GM21390 (cell line): ENCODE measurements around the gene ITGA7.

ENCODE experiments used
- ATAC-seq: cut with Tn5 transposase; IDR thresholded peaks from one replicate; pipeline ENCODE4 v1.9.1; 2021; ENCODE audit not compliant: unreplicated experiment

Gene ITGA7

DNA sequence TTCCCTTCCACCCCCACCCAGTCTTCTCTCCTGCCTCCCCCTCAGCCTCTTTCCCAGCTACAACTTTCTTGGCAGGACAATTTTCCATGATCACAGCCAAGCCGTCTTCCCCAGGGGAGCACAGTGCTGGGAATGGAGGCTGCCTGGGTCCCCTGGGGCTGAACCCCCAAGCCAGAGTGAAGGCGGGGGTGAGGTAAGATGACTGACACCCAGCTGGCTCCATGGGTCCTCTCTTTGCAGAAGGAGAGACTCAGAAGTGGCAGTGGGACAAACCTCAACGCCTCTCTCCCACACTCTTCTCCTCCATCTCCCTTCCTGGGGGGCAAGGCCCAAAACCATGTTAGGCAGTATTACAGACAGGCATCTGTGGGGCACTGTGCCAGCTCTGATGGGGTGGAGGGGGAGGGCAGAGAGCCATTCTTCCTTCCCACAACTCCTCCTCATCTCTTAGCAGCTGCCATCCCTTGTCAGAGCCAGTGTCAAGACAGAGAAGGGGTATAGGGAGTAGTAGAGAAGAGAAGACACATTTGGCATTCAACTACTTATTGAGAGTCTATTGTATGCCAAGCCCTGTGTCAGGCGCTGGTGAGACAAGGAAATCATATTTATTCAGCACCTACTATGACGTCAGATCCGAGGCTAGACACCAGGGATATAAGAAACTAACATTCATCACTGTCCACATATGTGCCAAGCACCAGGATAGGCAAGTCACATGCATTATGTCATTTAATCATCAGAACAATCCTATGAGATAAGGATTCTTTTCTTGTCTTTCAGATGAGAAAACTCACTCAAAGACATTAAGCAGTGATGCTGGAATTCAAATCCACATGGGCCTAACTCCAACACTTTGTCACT is 3.6 kb downstream of the ITGA7 start:
- ATAC-seq: no peak

DNA sequence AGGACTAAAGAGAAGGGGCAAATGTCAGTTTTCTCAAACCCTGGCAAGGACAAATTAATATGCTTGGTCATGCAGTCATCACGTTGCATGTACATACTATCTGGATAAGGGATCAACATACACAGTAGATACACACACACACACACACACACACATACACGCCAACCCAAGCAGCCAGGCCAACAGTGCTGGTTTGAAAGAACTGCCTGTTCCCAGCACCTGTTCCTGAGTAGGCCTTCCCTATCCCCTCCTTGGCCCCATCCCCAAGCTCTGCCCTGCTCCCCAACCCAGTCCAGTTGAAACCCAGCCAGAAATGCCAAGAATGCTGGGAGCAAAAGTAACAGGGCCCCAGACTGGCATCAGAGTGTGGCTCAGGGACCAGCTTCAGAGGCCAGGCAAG is 4.4 kb downstream of the ITGA7 start:
- no peak for ATAC-seq

DNA sequence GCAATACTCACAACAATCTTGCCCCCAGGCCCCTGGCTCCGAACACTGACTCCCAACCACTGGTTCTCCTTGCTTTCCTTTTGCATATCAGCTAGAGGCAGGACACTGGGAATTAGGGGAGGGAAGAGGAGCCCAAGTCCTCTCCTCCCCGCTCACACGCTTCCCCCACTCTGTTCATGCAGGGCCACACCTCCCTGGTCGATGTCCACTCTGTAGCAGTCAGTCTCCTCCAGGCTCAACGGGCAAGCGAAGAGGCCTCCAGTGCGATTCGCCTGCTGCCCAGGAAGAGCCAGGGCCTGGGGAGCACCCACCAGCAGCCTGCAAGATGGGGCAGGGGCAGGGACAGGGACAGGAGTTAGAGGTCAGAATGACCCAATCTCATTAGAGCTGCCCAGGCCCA is 4.8 kb downstream of the ITGA7 start:
- no peak for ATAC-seq

DNA sequence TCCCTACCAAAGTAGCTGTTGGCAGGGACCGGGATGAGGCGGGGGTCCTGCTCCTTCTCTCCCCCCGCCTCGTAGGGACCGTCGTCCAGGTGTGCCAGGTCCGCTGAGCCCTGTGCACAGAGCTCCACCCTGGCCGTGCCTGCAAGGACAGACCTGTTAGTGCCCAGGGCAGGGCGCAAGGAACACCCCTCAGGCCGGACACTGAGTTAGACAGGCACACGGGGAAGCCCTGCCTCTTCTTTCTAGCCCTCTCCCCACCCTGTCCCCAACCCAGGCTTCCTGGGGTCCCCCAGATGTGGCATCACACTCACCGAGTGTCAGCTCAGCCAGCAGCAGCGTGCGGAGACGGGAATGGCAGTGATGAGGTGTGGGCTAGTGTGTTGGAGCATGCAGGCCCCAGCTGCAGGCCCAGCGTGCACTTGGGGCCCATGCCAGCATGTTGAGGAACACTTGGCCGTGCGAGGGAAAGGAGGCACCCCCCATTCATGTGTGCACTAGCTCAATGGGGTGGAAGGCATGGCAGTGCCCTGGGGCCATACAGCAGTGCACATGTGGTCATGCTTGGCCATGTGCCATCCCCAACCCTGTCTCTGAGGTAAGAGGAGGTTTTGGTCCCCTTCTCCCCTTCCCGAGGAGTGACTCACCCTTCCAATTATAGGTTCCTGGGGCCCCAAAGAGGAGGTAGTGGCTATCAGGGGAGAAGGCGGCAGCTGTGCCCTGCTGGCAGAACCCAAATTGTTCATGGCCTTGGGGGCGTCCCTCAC is 7.3 kb downstream of the ITGA7 start:
- no peak for ATAC-seq

DNA sequence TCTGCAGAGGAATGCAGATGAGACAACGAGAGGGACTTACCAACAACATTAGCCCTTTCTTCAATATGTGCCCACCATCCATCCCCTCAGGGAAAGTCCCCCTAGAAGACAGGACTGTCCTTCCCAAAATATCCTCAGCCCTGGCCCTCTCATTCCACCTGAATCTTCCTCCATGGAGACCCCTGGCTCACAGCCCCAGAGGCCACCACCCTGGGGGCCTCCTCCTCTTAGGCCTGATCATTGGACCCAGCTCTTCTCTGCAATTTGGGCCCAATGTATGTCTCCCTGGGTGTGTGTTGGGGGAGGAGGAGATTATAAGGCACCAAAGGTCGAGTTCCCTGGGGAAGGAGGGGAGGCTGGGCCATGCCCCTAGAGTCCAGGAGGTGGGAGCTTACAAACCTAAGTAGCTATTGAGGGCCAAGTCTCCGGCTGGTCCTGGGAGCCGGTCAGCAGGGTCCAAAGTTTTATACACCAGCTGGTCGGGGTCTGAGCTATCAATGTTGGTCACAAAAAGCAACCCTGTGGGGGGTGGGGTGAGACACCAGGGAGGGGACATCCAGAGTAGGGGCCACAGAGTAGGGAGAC is 8.1 kb downstream of the ITGA7 start:
- ATAC-seq: no peak

DNA sequence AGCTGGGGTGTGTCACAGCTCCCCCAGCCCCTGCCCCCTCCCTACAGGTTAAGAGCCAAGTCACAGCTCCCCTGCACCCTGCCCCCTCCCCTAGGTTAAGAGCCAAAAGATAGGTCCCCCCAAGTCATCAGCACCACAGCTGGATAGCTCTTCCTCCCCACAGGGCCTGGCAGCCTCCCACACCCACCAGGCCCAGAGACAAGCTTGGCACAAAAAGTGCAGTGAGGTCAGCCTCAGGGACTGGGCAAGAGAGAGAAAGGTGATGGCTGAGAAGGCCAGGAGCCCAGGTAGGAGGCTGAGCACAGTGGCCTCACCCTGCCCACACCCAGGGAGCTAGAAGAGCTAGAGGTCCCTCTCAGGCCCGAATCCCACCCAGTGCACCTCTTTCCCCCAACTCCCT is 8.7 kb downstream of the ITGA7 start:
- no peak for ATAC-seq

DNA sequence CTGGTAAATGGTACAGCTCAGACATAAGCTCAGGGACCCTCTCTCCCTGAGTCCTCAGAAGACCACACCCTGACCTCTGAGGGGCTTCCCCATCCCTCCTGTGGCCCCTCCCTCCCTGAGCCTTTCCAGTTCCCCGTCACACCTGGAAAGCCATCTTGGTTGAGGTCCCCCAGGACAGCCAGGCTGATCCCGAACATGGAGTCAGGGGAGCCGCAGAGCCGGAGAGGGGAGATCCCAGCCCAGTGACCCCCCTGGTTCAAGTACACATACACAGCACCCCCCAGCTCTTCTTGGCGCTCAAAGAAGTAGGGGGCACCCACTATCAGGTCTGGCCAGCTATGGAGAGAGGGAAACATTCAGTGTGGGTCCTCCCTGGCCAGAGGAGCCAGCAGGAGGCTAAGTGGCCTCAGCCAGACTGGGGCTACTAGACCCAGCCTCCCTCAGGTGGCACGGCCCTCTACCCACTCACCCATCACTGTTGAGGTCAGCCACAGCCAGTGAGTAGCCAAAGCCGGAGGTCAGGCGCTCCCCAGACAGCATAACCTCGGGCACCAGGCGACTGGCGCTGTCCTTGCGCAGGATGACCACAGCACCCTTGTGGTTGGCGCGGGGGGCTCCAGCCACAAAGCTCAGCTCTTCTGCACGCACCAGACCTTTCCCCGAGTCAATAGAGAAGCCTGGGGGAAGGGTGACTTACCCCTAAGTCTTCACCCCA is 9.3 kb downstream of the ITGA7 start:
- no peak for ATAC-seq

DNA sequence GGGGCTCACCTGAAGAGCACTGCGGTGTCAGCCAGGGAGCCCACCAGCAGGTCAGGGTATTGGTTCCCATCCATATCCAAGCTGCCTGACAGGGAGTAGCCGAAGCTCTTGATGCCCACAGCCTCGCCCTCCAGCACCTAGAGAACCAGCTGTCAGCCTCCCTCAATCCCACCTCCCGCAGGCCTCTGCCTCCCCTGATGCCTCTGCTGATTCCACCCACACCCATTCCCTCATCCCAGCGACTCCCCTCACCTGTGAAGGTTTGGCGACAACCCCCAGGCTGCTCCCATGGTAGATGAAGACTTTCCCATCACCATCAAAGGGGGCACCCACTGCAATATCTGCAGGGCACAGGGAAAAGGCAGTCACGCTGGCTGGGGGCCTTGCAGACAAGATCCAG is 10.0 kb downstream of the ITGA7 start:
- ATAC-seq: no peak

DNA sequence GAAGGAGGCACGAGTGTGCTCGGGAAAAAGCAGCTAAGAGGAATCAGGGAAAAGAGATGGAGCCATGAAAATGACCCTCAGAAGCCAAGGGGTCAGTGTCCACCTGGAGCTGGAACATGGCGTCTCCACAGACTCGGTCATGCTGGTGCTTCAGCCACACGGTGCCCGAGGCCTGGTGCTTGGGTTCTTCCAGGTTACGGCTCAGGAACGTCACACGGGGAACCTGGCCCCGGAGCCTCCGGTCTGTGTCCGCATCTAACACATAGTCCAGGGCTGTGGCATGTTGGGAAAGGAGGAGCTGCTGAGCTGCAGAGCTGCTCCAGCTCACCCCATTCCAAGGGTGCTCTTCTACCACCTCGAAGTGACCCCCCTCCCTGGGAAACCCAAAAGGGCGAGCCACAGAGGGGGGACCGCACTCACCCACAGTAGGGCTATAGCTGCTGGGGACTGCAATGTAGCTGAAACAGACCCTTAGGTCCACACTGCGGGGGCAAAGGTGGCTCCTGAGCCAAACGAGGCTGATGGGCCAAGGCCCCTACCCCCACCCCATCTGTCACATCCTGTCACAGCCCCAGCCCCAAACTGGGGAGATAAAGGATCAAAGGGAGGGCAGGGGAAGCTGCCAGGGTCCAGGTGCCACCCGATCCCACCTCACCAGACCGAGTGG is 10.8 kb downstream of the ITGA7 start:
- no peak for ATAC-seq

DNA sequence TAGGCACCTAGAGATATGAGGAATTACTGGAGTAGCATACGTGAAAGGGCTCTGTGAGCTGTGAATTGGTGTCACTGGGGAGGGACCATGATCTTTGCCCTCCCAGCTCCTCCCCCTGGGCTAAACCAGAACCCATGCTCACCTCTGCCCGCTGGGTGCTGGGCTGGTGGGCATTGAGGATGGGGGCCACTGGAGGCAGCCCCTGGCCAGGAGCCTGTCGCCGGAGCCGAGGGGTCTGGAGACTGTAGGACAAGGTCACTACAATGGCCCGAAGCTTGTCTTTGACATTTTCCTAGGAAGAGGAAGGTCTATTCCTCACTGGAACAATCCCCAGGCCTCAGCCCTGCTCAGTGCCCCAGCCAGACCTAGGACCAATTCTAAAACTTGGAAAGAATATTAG is 11.6 kb downstream of the ITGA7 start:
- ATAC-seq: no peak

DNA sequence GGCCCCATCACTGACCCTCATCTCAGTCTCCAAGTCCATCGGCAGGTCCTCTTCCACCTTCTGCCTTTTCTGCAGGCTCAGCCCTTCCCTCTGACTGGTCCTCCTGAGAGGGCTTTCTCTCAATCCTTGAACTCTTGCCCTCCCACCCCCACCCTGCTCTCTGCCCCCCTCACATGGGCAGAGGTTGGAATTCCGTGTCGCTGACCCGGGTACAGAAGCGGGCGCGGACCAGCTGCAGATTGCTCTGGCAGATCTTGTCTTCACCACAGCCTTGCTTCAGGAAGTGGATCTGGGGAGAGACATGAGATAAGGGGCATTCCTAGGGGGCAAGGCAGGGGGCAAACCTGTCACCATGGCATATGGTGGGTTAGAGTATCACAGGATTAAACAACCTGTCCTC is 12.4 kb downstream of the ITGA7 start:
- no peak for ATAC-seq

DNA sequence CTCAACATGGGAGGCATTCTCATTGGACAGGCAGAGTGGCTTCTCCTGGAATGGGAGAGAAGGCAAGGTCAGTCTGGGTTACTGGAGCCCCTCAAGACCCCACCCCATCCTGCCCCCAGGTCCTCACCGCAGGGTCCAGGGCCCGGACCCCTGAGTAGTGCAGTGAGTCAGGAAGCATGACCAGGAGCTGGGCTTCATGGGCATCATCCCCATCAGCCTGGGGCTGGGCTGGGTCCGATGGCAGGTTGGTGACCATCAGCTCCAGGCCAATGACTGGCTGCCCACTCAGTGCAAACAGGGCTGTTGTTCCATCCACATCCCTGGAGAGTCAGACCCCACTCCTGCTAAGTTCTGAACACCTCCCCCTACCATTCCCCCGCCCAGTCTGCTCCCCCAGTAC is 13.1 kb downstream of the ITGA7 start:
- ATAC-seq: no peak

DNA sequence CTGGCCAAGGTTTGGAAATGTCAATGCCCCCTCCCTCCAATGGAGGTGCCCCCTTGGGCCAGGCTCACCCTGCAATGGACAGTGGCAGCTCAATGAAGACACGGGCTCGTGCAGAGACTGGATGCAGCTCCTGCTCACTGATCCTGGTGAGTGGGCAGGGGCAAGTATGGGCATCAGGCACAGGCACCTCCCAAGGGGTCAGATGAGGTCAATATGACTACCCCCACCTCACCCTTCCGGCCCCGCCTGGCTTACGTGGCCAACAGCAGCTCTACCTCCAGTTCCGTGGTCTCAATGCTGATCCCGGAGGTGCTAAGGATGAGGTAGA is 13.6 kb downstream of the ITGA7 start:
- no peak for ATAC-seq

DNA sequence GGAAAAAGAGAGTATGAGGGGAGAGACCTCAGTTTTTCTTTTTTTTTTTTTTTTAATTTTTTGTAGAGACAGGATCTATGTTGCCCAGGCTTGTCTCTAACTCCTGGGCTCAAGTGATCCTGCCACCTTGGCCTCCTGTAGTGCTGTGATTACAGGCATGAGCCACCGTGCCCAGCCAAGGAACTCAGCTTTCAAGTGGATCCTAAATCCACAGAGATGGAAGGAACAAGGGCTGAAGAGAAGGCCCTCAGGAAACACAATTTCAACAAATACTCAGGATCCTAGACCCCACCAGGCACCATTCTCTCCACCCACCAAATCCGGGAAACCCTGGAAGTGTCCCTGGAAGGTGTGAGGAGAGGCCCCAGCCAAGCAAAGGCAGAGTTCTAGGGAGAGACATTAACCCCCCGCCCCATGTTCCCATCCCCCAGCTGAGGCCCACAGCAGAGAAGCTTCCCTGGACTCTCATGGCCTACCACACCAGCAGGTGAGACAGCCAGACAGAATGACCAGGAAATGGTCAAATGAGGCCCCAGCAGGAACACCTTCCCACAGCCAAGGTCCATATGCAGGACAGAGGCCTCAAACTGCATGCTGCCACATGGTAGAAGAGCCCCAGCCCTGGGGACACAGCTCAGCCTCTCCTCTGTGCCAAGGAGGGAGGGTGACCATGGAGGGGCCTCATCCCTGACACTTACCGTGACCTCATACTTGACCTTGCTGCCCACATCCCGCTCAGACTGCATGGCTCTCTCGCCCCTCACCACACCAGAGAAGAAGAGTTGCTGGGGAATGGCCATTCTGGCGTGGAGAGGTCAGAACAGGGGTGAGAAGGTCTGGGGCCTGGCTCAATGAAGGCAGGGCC is 14.1 kb downstream of the ITGA7 start:
- ATAC-seq: no peak

DNA sequence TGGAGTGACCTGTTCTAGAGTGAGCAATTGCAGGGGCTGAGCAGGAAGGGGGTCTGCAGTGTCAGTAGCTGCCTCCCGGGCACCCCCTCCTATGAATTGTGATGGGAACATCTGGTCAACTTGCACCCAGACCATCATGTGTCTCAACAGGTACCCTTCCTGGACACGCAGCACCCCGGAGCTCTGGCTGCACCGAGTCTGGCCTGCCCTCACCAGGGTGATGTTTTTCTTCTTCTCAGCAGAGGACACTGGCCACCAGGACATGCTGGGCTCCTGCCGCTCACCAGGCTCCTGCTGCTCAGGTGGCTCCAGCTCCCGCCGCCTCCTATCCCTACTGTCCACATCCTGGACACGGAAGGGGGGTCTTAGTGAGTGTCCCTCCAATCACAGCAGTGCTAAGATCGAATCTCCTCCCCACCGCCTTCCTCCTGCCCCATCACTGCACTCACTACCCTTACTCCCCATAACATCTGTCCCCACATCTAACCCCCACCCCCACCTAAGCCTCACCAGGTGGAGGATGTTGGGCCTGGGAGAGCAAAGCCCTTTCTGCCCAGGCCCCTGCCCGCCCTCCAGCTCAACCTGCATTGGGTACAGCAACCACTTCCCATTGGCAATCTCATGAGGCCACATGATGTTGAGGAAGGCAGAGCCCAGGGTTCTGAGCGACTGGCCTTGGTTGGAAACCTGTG is 14.9 kb downstream of the ITGA7 start:
- no peak for ATAC-seq

DNA sequence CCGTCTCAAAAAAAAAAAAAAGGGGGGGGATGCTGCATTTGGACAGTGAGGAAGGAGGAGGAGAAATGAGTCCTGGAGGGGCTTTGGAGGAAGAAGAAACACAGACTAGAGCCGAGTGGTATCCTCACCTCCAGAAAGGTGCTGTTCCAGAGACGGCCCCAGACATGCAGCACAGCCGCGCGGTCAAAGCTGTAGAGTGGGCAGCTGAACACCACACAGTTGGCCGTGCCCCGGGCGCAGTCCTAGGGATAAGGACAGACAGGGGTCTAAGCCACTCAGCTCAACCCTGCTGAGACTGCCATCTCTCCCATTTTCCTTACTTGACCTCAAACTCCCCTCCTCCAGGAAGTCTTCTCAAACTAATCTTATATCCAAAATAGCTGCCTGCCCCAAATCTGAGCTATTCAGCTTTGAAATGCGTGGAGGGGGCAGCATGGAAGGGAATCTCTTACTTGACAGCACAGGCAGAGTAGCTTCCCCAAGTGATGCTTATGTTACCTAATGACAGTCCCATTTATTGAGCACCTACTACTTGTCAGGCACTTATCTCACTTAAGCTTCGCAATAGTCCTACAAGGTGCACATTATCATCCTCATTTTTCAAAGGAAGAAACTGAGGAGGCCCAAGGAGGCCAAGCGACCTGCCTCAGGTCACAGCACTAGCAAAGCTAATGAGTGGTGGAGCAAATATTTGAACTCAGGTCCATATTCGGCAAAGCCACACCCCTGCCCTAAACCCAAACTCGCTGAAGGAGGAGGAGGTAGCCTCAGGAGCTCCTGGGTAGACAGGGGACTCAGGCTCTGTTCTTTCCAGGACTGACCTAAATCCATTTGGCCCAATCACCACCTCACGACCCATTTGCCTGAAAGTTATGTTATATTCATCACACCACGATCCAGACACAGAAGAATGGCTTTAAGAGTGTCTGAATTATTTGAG is 18.7 kb downstream of the ITGA7 start:
- ATAC-seq: no peak

DNA sequence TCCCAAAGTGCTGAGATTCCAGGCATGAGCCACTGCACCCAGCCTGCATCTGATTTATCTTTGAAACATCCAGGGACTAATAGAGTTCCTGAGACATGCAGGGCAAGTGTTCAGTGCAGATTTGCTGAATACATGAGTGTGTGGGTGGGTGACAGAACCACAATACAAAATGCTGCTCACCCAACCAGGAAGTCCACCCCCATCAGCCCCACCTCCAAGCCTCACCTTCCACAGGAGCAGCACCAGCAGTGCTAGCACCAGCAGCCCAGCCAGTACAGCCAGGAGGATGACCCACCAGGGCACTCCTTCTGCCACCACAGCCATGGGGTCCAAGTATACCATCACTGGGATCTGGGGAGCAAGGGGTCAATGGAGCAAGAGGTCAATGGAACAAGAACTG is 20.0 kb downstream of the ITGA7 start:
- ATAC-seq: no peak

DNA sequence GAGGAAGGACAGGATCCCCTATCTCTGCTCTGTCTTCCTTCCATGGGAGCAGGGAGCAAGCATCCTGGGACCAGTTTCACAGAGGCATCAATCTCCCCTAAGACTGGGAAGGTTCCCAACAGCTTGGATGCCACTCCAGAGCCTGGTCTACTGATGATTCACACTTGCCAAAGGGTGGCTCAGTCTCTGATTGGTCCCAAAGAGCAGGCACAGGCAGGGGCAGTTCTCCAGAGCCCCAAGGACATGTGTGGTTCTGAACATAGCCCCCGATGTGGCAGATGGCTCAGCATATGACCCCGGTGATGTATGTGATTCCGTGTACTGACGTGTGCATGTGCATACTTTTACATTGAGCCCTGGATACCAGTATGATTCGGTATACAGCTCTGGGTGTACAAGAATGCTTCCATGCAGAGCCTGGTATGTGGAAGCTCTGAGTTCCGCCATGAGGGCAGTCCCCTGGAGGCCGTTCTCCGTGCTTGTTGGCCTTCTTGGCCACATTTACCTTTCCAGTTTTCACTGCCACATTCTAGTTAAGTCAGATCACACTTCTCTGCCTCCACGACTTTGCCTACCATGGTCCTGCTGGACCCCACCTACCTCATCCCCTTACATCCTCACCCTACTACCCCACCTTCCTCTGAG is 21.2 kb downstream of the ITGA7 start:
- ATAC-seq: no peak
